Psoas muscle (tissue), 8 donors: ENCODE data around the gene CRHR2. TPM values are rescaled to one million over a fixed set of nuclear protein-coding genes. Genes with fewer than 3 reads are reported as not detected.

ENCODE experiments used
- ATAC-seq, 4 donors: fragments of 200-7000 bp; cut with Tn5 transposase; one replicate each; pipeline ENCODE4 v1.9.1; 2020; ENCODE audit warnings: moderate library complexity in 3 of 4, mild to moderate bottlenecking in 2 of 4
- DNase-seq, 2 donors: peaks; one replicate each; pipeline ENCODE4 v3.0.0-alpha.2; 2020
- H3K27ac ChIP-seq: fragments of 200-600 bp; one replicate; pipeline ENCODE4 v1.8.0; 2022
- H3K27me3 ChIP-seq, 3 donors: fragments of 200-600 bp in 1 of 3; one replicate each; pipeline versions ENCODE4 v1.6.1 to v1.8.0; 2013 to 2022; ENCODE audit warnings: low read length in 2 of 3, mild to moderate bottlenecking in 2 of 3, moderate library complexity in 1 of 3; ENCODE audit not compliant: insufficient read depth in 3 of 3
- H3K36me3 ChIP-seq, 2 donors: fragments of 200-600 bp in 1 of 2; one replicate each; pipeline versions ENCODE4 v1.6.1 to v1.8.0; 2013 to 2022; ENCODE audit warnings: low read depth in 1 of 2, mild to moderate bottlenecking in 1 of 2, moderate library complexity in 1 of 2; ENCODE audit not compliant: insufficient read depth in 1 of 2
- H3K4me1 ChIP-seq: fragments of 200-600 bp; one replicate; pipeline ENCODE4 v1.8.0; 2022
- H3K4me3 ChIP-seq: fragments of 200-600 bp; one replicate; pipeline ENCODE4 v1.8.0; 2022; ENCODE audit warnings: mild to moderate bottlenecking
- H3K9me3 ChIP-seq: fragments of 200-600 bp; one replicate; pipeline ENCODE4 v1.8.0; 2022
- CTCF ChIP-seq: fragments of 200-600 bp; IDR thresholded peaks from one replicate; pipeline ENCODE4 v1.8.0; 2022; ENCODE audit warnings: antibody characterized with exemption
- WGBS, 3 donors: extraction: QIAGEN DNeasy Blood & Tissue Kit; methylation state at CpG; one replicate each; pipeline versions ENCODE4 v1.1.6 to v1.1.7; 2013; 5-methylcytosine and 5-hydroxymethylcytosine counted together
- intact Hi-C, 2 donors: fragments of 100-400 bp; cut with DNase I; formaldehyde crosslinking; loops; one replicate each; pipeline versions ENCODE4 v1.11.0 to v1.14.2; 2022
- polyA plus RNA-seq, 3 donors: library from polyadenylated mRNA; stranded (reverse); fragments of 200-250 nt; gene quantifications; one replicate each; pipeline ENCODE4 v1.2.3, GENCODE V29; 2013
- total RNA-seq, 4 donors: library from RNA; stranded (reverse); fragmentation: NEBNext Ultra II Directional in 2 of 4; extraction: Animal tissue kit (Norgen Biotek cat#: 25700) in 2 of 4; gene quantifications; one replicate each; pipeline versions ENCODE4 v1.2.1 to v1.2.4, GENCODE V29; 2021 to 2023
- donor health status: healthy with polysubstance abuse.
- donor health status: DM: no; HTN: no; CAD: no; lungs with moderate emphysema.
- donor health status: Bipolar disorder and iron deficiency.
- donor health status: healthy.
- donor health status: DM: yes; HTN: yes; CAD: no.
- donor health status: DM: no; HTN: no; CAD: no.
- donor health status: DM: no; HTN: no; CAD: no.
- donor health status: DM: yes; HTN: yes; CAD: no.

The CRHR2 gene
- total and polyA plus RNA-seq, 7 donors, result 0.09 to 1.3 (median 0.34) TPM

GRCh38 chr7:30634634-30635201 is 47.5 kb downstream of the CRHR2 start:
- H3K36me3 ChIP-seq, result peaks cover 17 to 63% of the 10 kb centered on the region in 2 donors
- intact Hi-C loops, result no loop called here
- no peaks in the 10 kb centered on the region for H3K4me1 ChIP-seq
- no peak overlapping the region for H3K4me3 ChIP-seq
- no peaks in the 10 kb centered on the region for H3K9me3 ChIP-seq
- 77 to 92% (median 91%) methylated on average over 6 of the region's 6 CpGs for WGBS, 3 donors
- H3K27ac ChIP-seq, result no peak overlapping the region
- DNase-seq (no peak), ATAC-seq (no peak)
- no peaks in the 10 kb centered on the region for H3K27me3 ChIP-seq
- no peak for TF ChIP-seq CTCF

- peaks cover 19 to 68% of the 10 kb centered on the region in 2 donors for H3K36me3 ChIP-seq
These were observed 48.0 kb downstream of the CRHR2 start for GRCh38 chr7:30634193-30634626.

GRCh38 chr7:30633223-30633622 is 49.0 kb downstream of the CRHR2 start:
- intact Hi-C loops, result no loop called here
- Histone ChIP-seq H3K27me3 (no peaks in the 10 kb centered on the region), H3K9me3 (no peaks in the 10 kb centered on the region), H3K4me1 (no peaks in the 10 kb centered on the region), H3K4me3 (no peak overlapping the region), H3K36me3 (peaks cover 22 to 78% of the 10 kb centered on the region in 2 donors), H3K27ac (no peak overlapping the region)
- ATAC-seq, result no peak
- TF ChIP-seq CTCF, result no peak
- WGBS, 3 donors, result 60 to 86% (median 72%) methylated on average over 3 of the region's 3 CpGs
- no peak for DNase-seq

More at GRCh38 chr7:30634193-30634626, 48.0 kb downstream of the CRHR2 start:
- 92 to 97% (median 96%) methylated on average over 1 of the region's 1 CpG for WGBS, 3 donors
- H3K4me3 ChIP-seq, result no peak overlapping the region
- no peak for DNase-seq
- TF ChIP-seq CTCF, result no peak
- H3K4me1 ChIP-seq, result no peaks in the 10 kb centered on the region
- intact Hi-C loops, result no loop called here
- H3K27ac ChIP-seq, result no peak overlapping the region
- no peak for ATAC-seq
- H3K27me3 ChIP-seq, result no peaks in the 10 kb centered on the region
- no peaks in the 10 kb centered on the region for H3K9me3 ChIP-seq

GRCh38 chr7:30630986-30631385 is 51.3 kb downstream of the CRHR2 start:
- Histone ChIP-seq H3K36me3 (peaks cover 22 to 99% of the 10 kb centered on the region in 2 donors), H3K4me3 (no peak overlapping the region), H3K9me3 (no peaks in the 10 kb centered on the region), H3K4me1 (no peaks in the 10 kb centered on the region), H3K27me3 (no peaks in the 10 kb centered on the region), H3K27ac (no peak overlapping the region)
- ATAC-seq, result no peak
- no peak for TF ChIP-seq CTCF
- intact Hi-C loops, result no loop called here
- WGBS, 3 donors, result 95 to 98% (median 96%) methylated on average over 4 of the region's 4 CpGs
- DNase-seq, result no peak

- no peak for DNase-seq
- no peak for ATAC-seq
- intact Hi-C loops, result no loop called here
- Histone ChIP-seq H3K36me3 (peaks cover 13 to 100% of the 10 kb centered on the region in 2 donors), H3K4me3 (no peak overlapping the region), H3K4me1 (no peaks in the 10 kb centered on the region), H3K9me3 (no peaks in the 10 kb centered on the region), H3K27ac (no peak overlapping the region), H3K27me3 (no peaks in the 10 kb centered on the region)
- no peak for TF ChIP-seq CTCF
- WGBS, 3 donors, result 93 to 94% (median 94%) methylated on average over 4 of the region's 4 CpGs
These were observed 55.2 kb downstream of the CRHR2 start for GRCh38 chr7:30627026-30627425.
